Nephron (organoid): ENCODE data around the gene DYNLT2B.

Source experiments
- H3K27ac Mint-ChIP-seq, 3 experiments: 2 replicates each; pipeline ENCODE4 v1.8.0; 2020; ENCODE audit warnings: mixed read lengths in 3 of 3, mild to moderate bottlenecking in 2 of 3, moderate library complexity in 1 of 3
- H3K27me3 Mint-ChIP-seq: 2 replicates; pipeline ENCODE4 v1.8.0; 2021; ENCODE audit warnings: low read depth, mild to moderate bottlenecking, moderate library complexity, mixed read lengths
- H3K36me3 Mint-ChIP-seq: 2 replicates; pipeline ENCODE4 v1.8.0; 2020; ENCODE audit warnings: low read depth, mixed read lengths
- H3K4me1 Mint-ChIP-seq: 2 replicates; pipeline ENCODE4 v1.8.0; 2020; ENCODE audit warnings: mixed read lengths
- H3K4me3 Mint-ChIP-seq, 3 experiments: 2 replicates each; pipeline ENCODE4 v1.8.0; 2020; ENCODE audit warnings: mild to moderate bottlenecking in 3 of 3, mixed read lengths in 3 of 3, moderate library complexity in 2 of 3
- H3K9me3 Mint-ChIP-seq: 2 replicates; pipeline ENCODE4 v1.8.0; 2020; ENCODE audit warnings: mixed read lengths
- CTCF ChIP-seq, 3 experiments: fragments of 200-600 bp; sonication (generic); IDR thresholded peaks; one replicate each; pipeline ENCODE4 v1.5.0; 2021; ENCODE audit warnings: antibody characterized with exemption in 3 of 3; ENCODE audit not compliant: unreplicated experiment in 3 of 3

DYNLT2B gene

GRCh38 chr3:196272826-196273225 is 45.2 kb downstream of the DYNLT2B start:
- Mint-ChIP-seq H3K27ac (no peak overlapping the region), H3K36me3 (peaks cover 33% of the 10 kb centered on the region), H3K4me1 (no peaks in the 10 kb centered on the region), H3K27me3 (no peaks in the 10 kb centered on the region), H3K9me3 (peaks cover 2% of the 10 kb centered on the region), H3K4me3 (no peak overlapping the region)
- no peak for TF ChIP-seq CTCF (IDR thresholded peaks at IDR 0.05; ENCODE audit: unreplicated experiment in 3 of 3)

- Mint-ChIP-seq H3K9me3 (peaks cover 2% of the 10 kb centered on the region), H3K27me3 (no peaks in the 10 kb centered on the region), H3K36me3 (peaks cover 41% of the 10 kb centered on the region), H3K4me3 (no peak overlapping the region), H3K27ac (no peak overlapping the region), H3K4me1 (no peaks in the 10 kb centered on the region)
- no peak for TF ChIP-seq CTCF (IDR thresholded peaks at IDR 0.05; ENCODE audit: unreplicated experiment in 3 of 3)
Observed at GRCh38 chr3:196270499-196270898, 47.5 kb downstream of the DYNLT2B start.

GRCh38 chr3:196268284-196269163 is 49.5 kb downstream of the DYNLT2B start:
- no peak for TF ChIP-seq CTCF (IDR thresholded peaks at IDR 0.05; ENCODE audit: unreplicated experiment in 3 of 3)
- H3K27ac Mint-ChIP-seq, result no peak overlapping the region
- H3K4me3 Mint-ChIP-seq, result no peak overlapping the region
- no peaks in the 10 kb centered on the region for H3K27me3 Mint-ChIP-seq
- H3K9me3 Mint-ChIP-seq, result no peaks in the 10 kb centered on the region
- H3K36me3 Mint-ChIP-seq, result peaks cover 43% of the 10 kb centered on the region
- no peaks in the 10 kb centered on the region for H3K4me1 Mint-ChIP-seq

- Mint-ChIP-seq H3K27ac (no peak overlapping the region), H3K36me3 (peaks cover 44% of the 10 kb centered on the region), H3K4me1 (no peaks in the 10 kb centered on the region), H3K9me3 (no peaks in the 10 kb centered on the region), H3K4me3 (no peak overlapping the region), H3K27me3 (no peaks in the 10 kb centered on the region)
- no peak for TF ChIP-seq CTCF (IDR thresholded peaks at IDR 0.05; ENCODE audit: unreplicated experiment in 3 of 3)
Observed at GRCh38 chr3:196263819-196264218, 54.2 kb downstream of the DYNLT2B start.

GRCh38 chr3:196260784-196261183 is 57.3 kb downstream of the DYNLT2B start:
- TF ChIP-seq CTCF (IDR thresholded peaks at IDR 0.05; ENCODE audit: unreplicated experiment in 3 of 3), result no peak

DNA sequence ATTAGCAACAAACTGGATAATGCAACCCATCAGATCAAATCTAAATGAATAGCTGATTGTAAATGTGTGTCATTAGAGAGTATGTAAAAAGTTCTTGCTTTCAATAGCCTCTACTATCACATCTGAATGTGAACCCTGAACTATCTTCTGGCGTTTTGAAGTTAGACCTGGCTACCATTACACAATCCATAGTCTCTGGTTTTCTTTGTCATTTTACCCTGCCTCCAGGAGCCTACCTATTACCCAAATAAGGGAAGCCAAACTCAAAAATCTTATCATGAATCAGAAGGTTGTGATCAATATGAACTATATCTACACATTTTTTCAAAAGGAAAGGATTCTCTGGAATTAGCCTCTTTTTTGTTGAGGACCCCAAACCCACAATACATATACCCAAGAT is 62.3 kb downstream of the DYNLT2B start:
- Mint-ChIP-seq H3K27me3 (no peaks in the 10 kb centered on the region), H3K9me3 (no peaks in the 10 kb centered on the region), H3K4me1 (no peaks in the 10 kb centered on the region), H3K36me3 (peaks cover 25% of the 10 kb centered on the region), H3K4me3 (no peak overlapping the region), H3K27ac (no peak overlapping the region)
- no peak for TF ChIP-seq CTCF (IDR thresholded peaks at IDR 0.05; ENCODE audit: unreplicated experiment in 3 of 3)

More at GRCh38 chr3:196260784-196261183, 57.3 kb downstream of the DYNLT2B start:
- H3K4me1 Mint-ChIP-seq, result no peaks in the 10 kb centered on the region
- no peak overlapping the region for H3K4me3 Mint-ChIP-seq
- H3K27me3 Mint-ChIP-seq, result no peaks in the 10 kb centered on the region
- no peaks in the 10 kb centered on the region for H3K9me3 Mint-ChIP-seq
- H3K27ac Mint-ChIP-seq, result no peak overlapping the region
- peaks cover 40% of the 10 kb centered on the region for H3K36me3 Mint-ChIP-seq
